Gastroesophageal sphincter (tissue), 4 donors: Measurements from ENCODE around the gene GCK. TPM values are rescaled to one million over a fixed set of nuclear protein-coding genes. Genes with fewer than 3 reads are reported as not detected.

Experiments
- ATAC-seq: fragments of 150-250 bp; one replicate; pipeline ENCODE4 v1.9.1; 2016; ENCODE audit warnings: mild to moderate bottlenecking, moderate library complexity
- H3K27ac ChIP-seq, 4 donors: fragments of 200-600 bp; sonication (generic) in 3 of 4; 1 replicate in 3 of 4; 2 replicates in 1 of 4; pipeline ENCODE4 v1.5.1; 2016 to 2019
- H3K27me3 ChIP-seq: fragments of 200-600 bp; sonication (generic); one replicate; pipeline ENCODE4 v1.5.1; 2019
- H3K36me3 ChIP-seq, 2 donors: fragments of 200-600 bp; sonication (generic); one replicate each; pipeline ENCODE4 v1.5.1; 2019; ENCODE audit warnings: control low read depth in 1 of 2
- H3K4me1 ChIP-seq, 3 donors: fragments of 200-600 bp; sonication (generic); 1 replicate in 2 of 3; 2 replicates in 1 of 3; pipeline ENCODE4 v1.5.1; 2016 to 2019; ENCODE audit warnings: control low read depth in 2 of 3
- H3K4me3 ChIP-seq, 2 donors: fragments of 200-600 bp; sonication (generic); one replicate each; pipeline ENCODE4 v1.5.1; 2019; ENCODE audit warnings: mild to moderate bottlenecking in 1 of 2, moderate library complexity in 1 of 2
- H3K9me3 ChIP-seq, 3 donors: fragments of 200-600 bp; sonication (generic); one replicate each; pipeline ENCODE4 v1.5.1; 2017 to 2019; ENCODE audit warnings: control low read depth in 2 of 3
- EP300 ChIP-seq: sonication (generic); formaldehyde crosslinking; IDR thresholded peaks from one replicate; pipeline ENCODE4 v1.6.1; 2017; ENCODE audit warnings: antibody characterized with exemption, mild to moderate bottlenecking
- POLR2A ChIP-seq, 2 donors: fragments of 450-650 bp; IDR thresholded peaks; one replicate each; pipeline ENCODE4 v1.6.1; 2017; ENCODE audit warnings: antibody characterized with exemption in 2 of 2, mild to moderate bottlenecking in 2 of 2, moderate library complexity in 1 of 2
- POLR2AphosphoS5 ChIP-seq: sonication (generic); formaldehyde crosslinking; IDR thresholded peaks from one replicate; pipeline ENCODE4 v1.6.1; 2017; ENCODE audit warnings: antibody characterized with exemption
- whole genome bisulfite sequencing, 2 donors: methylation state at CpG; one replicate each; pipeline ENCODE4 v1.1.5; 2018; ENCODE audit warnings: low coverage in 1 of 2; 5-methylcytosine and 5-hydroxymethylcytosine counted together
- total RNA-seq, 4 donors: library from RNA; depleted of rRNA; stranded (reverse); fragments of >200 nt; gene quantifications; one replicate each; pipeline ENCODE4 v1.1.0, GENCODE V29; 2016
- TF ChIP-seq, protein P1 (sequence below), 4 experiments: fragments of 200-600 bp in 2 of 4; fragments of 450-650 bp in 2 of 4; sonication (generic) in 1 of 4; IDR thresholded peaks; one replicate each; pipeline ENCODE4 v1.5.1; 2017 to 2019; ENCODE audit warnings: antibody characterized with exemption in 4 of 4, mild to moderate bottlenecking in 2 of 4, moderate library complexity in 2 of 4

Gene GCK
- total RNA-seq, 4 donors from 2014 or later: 0.31 to 4.2 (median 0.54) TPM; not detected in 1

DNA sequence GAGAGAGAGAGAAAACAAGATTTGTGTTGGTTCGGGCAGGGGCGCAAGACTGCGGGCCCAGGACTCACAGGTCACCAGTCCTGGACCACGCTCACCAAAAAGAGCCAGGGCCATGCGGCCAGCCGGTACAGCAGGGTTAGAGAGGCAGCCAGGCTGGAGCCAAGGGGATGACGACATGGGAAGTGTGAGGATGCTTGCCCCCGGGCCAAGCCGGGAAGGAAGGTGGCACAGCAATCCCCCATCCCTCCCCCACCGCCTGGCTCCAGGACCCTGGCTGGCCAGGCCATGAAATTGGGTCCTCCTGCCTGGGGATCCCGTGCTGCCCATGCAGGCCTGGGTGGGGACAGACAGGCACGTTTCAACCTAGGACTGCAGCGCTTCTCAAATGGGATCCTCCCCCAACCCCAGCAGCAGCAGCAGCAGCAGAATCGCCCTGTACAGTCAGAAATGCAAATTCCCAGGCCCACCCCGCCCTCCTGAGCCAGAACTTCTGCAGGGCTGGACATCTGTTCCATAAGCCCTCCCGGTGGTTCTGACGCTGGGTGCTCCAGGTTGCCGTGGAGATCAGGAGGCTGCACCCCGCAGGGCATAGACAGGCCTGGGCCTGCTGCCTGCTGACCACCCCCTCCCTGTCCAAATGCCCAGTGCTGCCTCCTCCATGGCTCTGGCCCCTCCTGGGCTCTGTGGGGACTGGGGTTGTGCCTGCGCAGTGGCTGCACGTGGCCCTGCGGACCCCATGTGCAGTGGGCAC, 46.5 kb upstream of the GCK start:
- no peak for ATAC-seq
- Histone ChIP-seq H3K9me3 (no peaks in the 10 kb centered on the region), H3K36me3 (no peaks in the 10 kb centered on the region), H3K27me3 (no peaks in the 10 kb centered on the region), H3K27ac (no peak overlapping the region), H3K4me1 (peaks cover 0 to under 1% (median 0%) of the 10 kb centered on the region in 3 donors), H3K4me3 (no peak overlapping the region)
- WGBS, 2 donors: 87% methylated on average over 6 of the region's 22 CpGs; no CpG with 5 or more reads in 1 of the 2 donors
- TF ChIP-seq POLR2A (IDR thresholded peaks at IDR 0.05) (no peak), POLR2AphosphoS5 (no peak), EP300 (no peak)
- TF ChIP-seq, protein P1, sequence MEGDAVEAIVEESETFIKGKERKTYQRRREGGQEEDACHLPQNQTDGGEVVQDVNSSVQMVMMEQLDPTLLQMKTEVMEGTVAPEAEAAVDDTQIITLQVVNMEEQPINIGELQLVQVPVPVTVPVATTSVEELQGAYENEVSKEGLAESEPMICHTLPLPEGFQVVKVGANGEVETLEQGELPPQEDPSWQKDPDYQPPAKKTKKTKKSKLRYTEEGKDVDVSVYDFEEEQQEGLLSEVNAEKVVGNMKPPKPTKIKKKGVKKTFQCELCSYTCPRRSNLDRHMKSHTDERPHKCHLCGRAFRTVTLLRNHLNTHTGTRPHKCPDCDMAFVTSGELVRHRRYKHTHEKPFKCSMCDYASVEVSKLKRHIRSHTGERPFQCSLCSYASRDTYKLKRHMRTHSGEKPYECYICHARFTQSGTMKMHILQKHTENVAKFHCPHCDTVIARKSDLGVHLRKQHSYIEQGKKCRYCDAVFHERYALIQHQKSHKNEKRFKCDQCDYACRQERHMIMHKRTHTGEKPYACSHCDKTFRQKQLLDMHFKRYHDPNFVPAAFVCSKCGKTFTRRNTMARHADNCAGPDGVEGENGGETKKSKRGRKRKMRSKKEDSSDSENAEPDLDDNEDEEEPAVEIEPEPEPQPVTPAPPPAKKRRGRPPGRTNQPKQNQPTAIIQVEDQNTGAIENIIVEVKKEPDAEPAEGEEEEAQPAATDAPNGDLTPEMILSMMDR (IDR thresholded peaks at IDR 0.05): no peak

DNA sequence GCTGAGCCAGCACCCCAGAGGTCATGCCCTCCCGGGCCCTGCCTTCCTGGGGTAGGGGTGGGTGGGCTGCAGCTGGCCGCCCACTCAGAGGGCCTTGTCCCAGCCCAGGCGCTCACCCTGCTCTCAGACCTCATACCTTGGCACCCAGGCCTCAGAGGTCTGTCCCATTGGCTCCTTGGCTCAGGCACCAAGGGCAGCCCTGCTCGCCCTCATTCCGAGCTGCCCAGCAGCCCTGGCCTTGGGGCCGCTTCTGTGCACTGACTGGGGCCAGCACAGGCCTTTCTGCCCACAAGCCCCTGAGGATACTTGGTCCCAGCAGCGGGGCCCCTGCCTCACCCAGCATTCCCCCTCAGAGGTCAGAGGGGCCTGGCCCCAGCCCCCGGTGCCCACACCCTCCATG, 45.8 kb upstream of the GCK start:
- TF ChIP-seq, protein P1 (IDR thresholded peaks at IDR 0.05): no peak
- TF ChIP-seq POLR2A (IDR thresholded peaks at IDR 0.05) (no peak), EP300 (no peak), POLR2AphosphoS5 (no peak)
- H3K36me3 ChIP-seq: no peaks in the 10 kb centered on the region
- H3K27ac ChIP-seq: no peak overlapping the region
- H3K4me3 ChIP-seq: no peak overlapping the region
- no peak for ATAC-seq
- no peaks in the 10 kb centered on the region for H3K27me3 ChIP-seq
- no peaks in the 10 kb centered on the region for H3K9me3 ChIP-seq
- H3K4me1 ChIP-seq: no peaks in the 10 kb centered on the region
- no CpG with 5 or more reads among the region's 8 CpGs for WGBS, 2 donors

DNA sequence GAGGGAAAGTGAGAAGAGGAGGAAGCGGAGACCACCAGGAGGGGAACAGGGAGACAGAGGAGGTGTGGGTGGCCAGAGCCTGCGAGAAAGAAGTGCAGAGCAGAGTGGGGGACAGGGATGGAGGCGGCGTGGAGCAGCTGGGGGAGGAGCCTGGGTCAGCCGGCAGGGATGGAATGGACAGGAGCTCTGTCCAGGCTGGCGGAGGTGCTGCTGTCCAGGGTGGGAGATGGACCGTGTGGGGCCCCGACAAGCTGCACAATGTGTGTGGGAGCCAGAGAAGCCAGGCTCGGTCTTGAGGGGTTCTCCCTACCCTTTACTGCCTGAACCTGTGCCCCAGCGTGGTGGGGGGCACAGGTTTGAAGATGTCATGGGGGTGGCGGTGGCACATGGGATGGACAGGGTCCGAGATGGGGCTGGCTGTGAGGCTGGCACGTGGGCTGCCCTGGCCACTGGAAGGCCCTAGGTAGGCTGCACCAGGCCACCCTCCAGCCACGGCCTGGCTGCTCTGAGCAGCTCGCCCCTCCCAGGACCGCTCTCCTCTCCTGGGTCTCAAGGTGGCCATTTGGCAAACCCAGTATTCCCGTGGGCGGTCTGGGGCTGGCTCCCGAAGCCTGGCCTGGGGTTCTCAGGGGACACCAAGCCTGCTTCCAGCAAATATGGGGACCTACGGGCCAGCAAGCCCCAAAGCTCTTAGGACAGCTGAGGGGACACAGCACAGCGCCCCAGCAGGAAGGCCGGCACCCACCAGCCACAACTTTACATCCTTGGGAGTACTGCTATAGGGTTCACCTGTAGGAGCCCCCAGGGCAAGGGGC, 43.9 kb upstream of the GCK start:
- Histone ChIP-seq H3K4me1 (no peaks in the 10 kb centered on the region), H3K4me3 (no peak overlapping the region), H3K9me3 (no peaks in the 10 kb centered on the region), H3K27me3 (peaks cover 4% of the 10 kb centered on the region), H3K36me3 (no peaks in the 10 kb centered on the region), H3K27ac (no peak overlapping the region)
- no peak for TF ChIP-seq POLR2AphosphoS5
- TF ChIP-seq, protein P1 (IDR thresholded peaks at IDR 0.05): no peak
- TF ChIP-seq POLR2A (IDR thresholded peaks at IDR 0.05): no peak
- no peak for TF ChIP-seq EP300
- no peak for ATAC-seq
- WGBS, 2 donors: 50% methylated on average over 5 to 9 of the region's 22 CpGs

DNA sequence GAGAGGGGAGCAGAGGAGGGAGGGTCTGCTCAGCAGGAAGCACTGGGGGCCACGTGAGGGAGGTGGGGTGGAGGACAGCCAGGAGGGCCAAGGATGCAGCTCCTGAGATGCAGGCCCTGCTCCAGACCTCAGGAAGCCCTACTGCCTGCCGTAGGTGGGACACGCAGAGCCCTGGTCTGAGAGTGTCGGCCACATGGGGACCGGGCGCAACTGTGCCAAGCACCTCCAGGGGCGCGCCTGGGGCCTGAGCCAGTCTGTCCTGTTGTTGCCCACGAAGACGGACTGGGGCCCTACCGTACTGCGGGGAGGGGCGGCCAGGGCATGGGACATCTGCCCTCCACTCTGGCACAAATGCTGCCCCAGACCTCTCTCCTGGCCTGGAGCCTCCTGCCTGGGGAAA, 43.2 kb upstream of the GCK start:
- Histone ChIP-seq H3K9me3 (no peaks in the 10 kb centered on the region), H3K4me3 (no peak overlapping the region), H3K27me3 (peaks cover 8% of the 10 kb centered on the region), H3K4me1 (no peaks in the 10 kb centered on the region), H3K27ac (no peak overlapping the region), H3K36me3 (no peaks in the 10 kb centered on the region)
- WGBS, 2 donors: 90% methylated on average over 2 of the region's 13 CpGs; no CpG with 5 or more reads in 1 of the 2 donors
- TF ChIP-seq POLR2A (IDR thresholded peaks at IDR 0.05) (no peak), POLR2AphosphoS5 (no peak), EP300 (no peak)
- TF ChIP-seq, protein P1 (IDR thresholded peaks at IDR 0.05): no peak
- ATAC-seq: no peak
